SK-N-MC (cell line): ENCODE measurements around the gene LCA5.
A peak's percentile ranks its signal among the peaks of the same experiment; 100 is the strongest.

Experiments used
- DNase-seq: peaks from one replicate; pipeline ENCODE4 v3.0.0-alpha.2; 2011; ENCODE audit warnings: low read depth, low spot score
- H3K27ac ChIP-seq: fragments of 200-600 bp; sonication (generic); 2 replicates; pipeline ENCODE4 v1.5.1; 2016; ENCODE audit warnings: mixed run types
- H3K36me3 ChIP-seq: fragments of 200-600 bp; sonication (generic); 2 replicates; pipeline ENCODE4 v1.6.1; 2017; ENCODE audit warnings: antibody characterized with exemption, low read length, mixed read lengths; ENCODE audit not compliant: insufficient read depth
- H3K4me3 ChIP-seq: fragments of 200-600 bp; sonication (generic); 2 replicates; pipeline ENCODE4 v1.5.1; 2016
- H3K9ac ChIP-seq: fragments of 200-600 bp; sonication (generic); 2 replicates; pipeline ENCODE4 v1.8.0; 2017; ENCODE audit warnings: mixed run types, mixed read lengths; ENCODE audit not compliant: insufficient read length
- H3K9me3 ChIP-seq: fragments of 200-600 bp; sonication (generic); 2 replicates; pipeline ENCODE4 v1.6.1; 2017; ENCODE audit warnings: low read depth, mild to moderate bottlenecking, antibody characterized with exemption, low read length, moderate library complexity, mixed read lengths
- EZH2 ChIP-seq: fragments of 200-600 bp; sonication (generic); IDR thresholded peaks from one replicate; pipeline ENCODE4 v1.6.1; 2017; ENCODE audit warnings: antibody characterized with exemption
- FOXP2 ChIP-seq: optimal IDR thresholded peaks from 2 replicates; pipeline ENCODE3; 2011; ENCODE audit warnings: mild to moderate bottlenecking, moderate library complexity; ENCODE audit not compliant: insufficient read depth; ENCODE audit errors: extremely low read length, control extremely low read depth
- POLR2AphosphoS5 ChIP-seq: IDR thresholded peaks from 2 replicates; pipeline ENCODE4 v1.6.1; 2012; ENCODE audit warnings: mild to moderate bottlenecking, low read depth, low read length, borderline replicate concordance

Gene LCA5

DNA sequence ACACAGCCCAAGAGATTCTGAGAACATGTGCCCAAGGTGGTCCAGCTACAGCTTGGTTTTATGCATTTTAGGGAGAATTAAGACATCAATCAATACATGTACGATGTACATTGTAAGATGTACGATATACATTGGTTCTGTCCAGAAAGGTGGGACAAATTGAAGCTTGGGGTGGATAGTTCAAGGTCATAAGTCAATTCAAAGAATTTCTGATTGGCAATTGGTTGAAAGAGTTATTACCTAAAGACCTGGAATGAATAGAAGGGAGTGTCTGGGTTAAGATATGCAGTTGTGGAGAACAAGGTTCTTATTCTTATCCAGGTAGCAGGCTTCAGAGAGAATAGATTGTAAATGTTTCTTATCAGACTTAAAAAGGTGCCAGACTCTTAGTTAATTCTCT is 31.8 kb upstream of the LCA5 start:
- Histone ChIP-seq H3K27ac (no peak overlapping the region), H3K9me3 (no peaks in the 10 kb centered on the region), H3K36me3 (no peaks in the 10 kb centered on the region), H3K9ac (no peak overlapping the region), H3K4me3 (no peak overlapping the region)
- TF ChIP-seq EZH2 (no peak), POLR2AphosphoS5 (no peak), FOXP2 (no peak)
- no peak for DNase-seq

DNA sequence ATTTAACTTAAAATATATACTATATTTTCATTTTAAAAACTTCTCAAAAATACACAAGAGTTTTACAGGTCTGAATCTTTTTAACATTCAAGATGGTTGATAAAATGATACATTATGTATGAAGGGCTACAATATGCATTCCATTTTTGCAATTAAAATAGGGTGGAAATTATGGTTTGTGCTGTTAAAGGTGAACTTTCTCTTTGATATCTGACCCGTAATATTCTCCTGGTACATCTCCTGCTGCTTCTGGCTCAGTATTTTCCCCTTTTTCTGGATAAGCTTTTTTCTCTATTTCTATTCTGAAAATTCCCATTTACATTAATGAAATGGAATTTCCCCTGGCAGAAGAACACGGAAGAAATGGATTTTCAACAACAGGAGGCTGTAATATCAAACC is 27.4 kb upstream of the LCA5 start:
- no peak for DNase-seq
- H3K9me3 ChIP-seq: no peaks in the 10 kb centered on the region
- no peaks in the 10 kb centered on the region for H3K36me3 ChIP-seq
- H3K27ac ChIP-seq: peak overlapping the region; percentile 75; the same call in 1 of the 2 replicates
- no peak overlapping the region for H3K9ac ChIP-seq
- TF ChIP-seq POLR2AphosphoS5 (no peak), EZH2 (no peak)
- H3K4me3 ChIP-seq: no peak overlapping the region

DNA sequence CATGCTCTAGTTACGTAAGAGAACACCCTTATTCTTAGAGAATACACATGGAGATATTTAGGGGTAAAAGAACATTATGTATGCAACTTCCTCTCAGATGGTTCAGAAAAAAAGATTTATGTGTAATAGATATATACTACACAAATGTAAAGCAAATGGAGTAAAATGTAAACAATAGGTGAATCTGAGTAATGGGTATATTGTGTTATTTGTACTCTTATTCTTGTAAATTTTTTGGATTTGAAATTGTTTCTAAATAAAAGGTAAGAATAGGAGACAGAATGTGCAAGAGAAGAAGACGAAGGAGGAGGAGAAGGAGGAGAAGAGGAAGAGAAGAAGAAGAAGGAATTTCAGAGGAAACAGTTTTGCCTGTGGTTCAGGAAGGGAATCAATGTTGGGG is 22.5 kb upstream of the LCA5 start:
- Histone ChIP-seq H3K9me3 (no peaks in the 10 kb centered on the region), H3K36me3 (no peaks in the 10 kb centered on the region), H3K9ac (no peak overlapping the region), H3K27ac (no peak overlapping the region), H3K4me3 (no peak overlapping the region)
- DNase-seq: no peak
- TF ChIP-seq POLR2AphosphoS5 (no peak), EZH2 (no peak), FOXP2 (no peak)

DNA sequence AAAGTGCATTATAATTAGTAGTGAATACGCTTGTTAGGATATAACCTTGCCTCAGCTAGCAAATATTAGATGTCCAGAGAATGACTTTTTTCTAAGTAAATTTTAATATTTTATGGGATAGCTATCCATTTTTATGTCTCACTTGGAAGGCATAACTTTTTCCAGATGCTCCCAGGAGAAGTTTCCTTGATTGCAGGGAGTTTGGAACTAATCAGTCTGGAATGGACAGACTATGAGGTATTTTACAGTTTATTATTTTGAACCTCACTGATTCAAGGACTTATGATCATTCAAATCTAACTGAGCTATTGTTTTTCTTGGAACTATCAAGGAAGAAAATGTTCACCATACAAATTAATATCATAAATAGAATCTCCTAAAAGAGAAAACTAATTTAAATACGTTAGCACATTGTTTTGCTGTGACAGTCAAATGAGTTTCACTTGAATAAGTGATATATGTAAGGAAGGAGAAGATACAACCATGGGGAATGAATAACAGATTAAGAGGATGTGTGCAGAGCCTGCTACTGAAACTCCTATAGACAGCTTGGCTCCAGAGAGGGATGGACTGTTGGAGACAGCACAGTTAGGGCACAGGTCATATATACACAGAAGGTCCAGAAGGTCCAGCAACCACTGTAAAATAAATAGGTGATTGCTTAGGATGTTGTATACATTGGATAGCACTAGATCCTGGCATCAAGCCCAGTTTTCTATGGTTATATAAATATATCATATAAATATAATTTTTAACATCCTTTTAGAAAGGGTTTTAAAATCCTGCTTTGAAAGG is 20.6 kb upstream of the LCA5 start:
- Histone ChIP-seq H3K4me3 (no peak overlapping the region), H3K9ac (no peak overlapping the region), H3K27ac (peak overlapping the region; percentile 22), H3K36me3 (no peaks in the 10 kb centered on the region), H3K9me3 (no peaks in the 10 kb centered on the region)
- no peak for DNase-seq
- no peak for TF ChIP-seq POLR2AphosphoS5
- TF ChIP-seq EZH2: no peak
- no peak for TF ChIP-seq FOXP2

DNA sequence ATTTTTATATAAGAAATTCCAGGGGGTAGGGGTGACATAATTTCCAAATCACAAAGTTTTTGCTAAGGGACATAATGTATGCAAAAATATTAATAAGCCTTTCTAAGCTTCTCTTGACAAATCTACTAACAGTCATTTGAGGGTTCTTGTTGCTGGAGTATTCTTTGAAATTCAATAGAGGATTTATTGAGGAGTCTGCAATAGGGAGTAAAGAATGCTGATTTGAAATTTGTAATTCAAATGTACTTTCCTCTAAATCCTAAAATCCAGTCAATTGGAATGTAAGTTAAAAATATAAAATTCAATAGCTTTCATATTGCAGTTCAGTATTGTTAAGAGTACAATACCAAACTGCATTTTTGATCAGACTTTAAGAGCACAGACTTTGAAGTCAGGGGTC is 17.1 kb upstream of the LCA5 start:
- no peak overlapping the region for H3K9ac ChIP-seq
- peak overlapping the region; percentile 83 for H3K27ac ChIP-seq
- H3K9me3 ChIP-seq: no peaks in the 10 kb centered on the region
- TF ChIP-seq POLR2AphosphoS5: no peak
- no peak for TF ChIP-seq FOXP2
- TF ChIP-seq EZH2: no peak
- peak overlapping the region; percentile 17; the same call in 1 of the 2 replicates for H3K4me3 ChIP-seq
- no peak for DNase-seq
- H3K36me3 ChIP-seq: no peaks in the 10 kb centered on the region

DNA sequence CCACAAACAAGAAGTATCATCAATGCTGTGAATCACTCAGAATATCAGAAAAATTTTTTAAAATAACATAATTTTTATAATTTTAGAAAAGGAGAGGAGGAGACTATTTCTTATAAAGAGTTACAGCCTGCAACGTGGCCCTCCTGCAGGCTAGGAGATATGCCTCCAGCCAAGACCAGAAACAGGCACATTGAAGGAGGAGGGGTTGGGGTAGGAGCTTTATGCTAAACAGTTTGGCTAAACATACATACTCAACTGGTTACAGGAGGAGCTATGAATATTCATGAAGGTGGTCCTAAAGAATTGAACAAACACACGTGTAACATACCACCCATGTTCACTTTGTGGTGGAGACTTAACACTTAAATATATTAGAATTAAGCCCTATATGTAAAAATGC is 14.2 kb upstream of the LCA5 start:
- no peak for DNase-seq
- no peaks in the 10 kb centered on the region for H3K9me3 ChIP-seq
- TF ChIP-seq POLR2AphosphoS5 (no peak), EZH2 (no peak), FOXP2 (no peak)
- no peak overlapping the region for H3K9ac ChIP-seq
- H3K36me3 ChIP-seq: no peaks in the 10 kb centered on the region
- no peak overlapping the region for H3K27ac ChIP-seq
- no peak overlapping the region for H3K4me3 ChIP-seq

DNA sequence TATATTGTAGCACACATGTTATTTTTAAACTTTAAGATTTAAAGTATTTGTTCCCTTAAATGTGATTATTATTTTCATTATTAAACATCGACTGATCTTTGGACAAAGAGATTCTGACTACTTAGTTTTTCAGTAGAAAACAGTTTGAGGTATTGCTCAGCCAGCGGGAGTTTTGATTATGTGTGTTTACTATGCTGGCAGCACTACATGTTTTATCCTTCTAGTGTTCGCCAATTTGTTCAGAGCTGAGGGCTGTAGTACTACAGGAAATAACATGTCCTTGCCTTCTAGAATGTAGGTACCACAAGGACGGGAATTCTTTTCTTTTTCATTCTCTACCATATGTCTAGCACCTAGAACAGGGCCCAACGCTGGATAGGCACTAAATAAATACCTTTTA is 11.1 kb upstream of the LCA5 start:
- no peak overlapping the region for H3K27ac ChIP-seq
- no peaks in the 10 kb centered on the region for H3K36me3 ChIP-seq
- DNase-seq: no peak
- TF ChIP-seq FOXP2 (no peak), POLR2AphosphoS5 (no peak), EZH2 (no peak)
- H3K4me3 ChIP-seq: no peak overlapping the region
- H3K9ac ChIP-seq: no peak overlapping the region
- no peaks in the 10 kb centered on the region for H3K9me3 ChIP-seq

DNA sequence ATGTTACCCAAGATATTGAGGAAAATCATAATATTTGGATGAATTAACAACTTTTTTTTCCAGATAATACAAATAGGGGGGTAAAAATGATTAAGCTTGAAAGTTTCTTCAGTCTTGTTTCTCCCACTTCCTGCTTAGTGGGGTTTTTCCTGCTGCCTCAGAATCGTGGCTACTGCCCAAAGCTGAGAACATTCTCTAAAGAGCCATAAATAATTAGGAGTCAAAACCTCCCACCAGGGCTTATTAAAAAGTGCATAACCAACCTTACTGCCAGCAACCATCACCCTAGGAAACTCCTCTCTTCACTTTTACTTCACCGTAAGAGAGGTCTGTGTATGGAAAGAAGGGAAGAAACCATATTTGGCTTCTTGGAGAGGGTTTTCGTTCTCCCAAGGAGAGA is 9.0 kb upstream of the LCA5 start:
- Histone ChIP-seq H3K4me3 (peak overlapping the region; percentile 45; the same call in 1 of the 2 replicates), H3K9me3 (no peaks in the 10 kb centered on the region), H3K27ac (peak overlapping the region; percentile 82), H3K36me3 (no peaks in the 10 kb centered on the region), H3K9ac (peak overlapping the region; percentile 22)
- TF ChIP-seq POLR2AphosphoS5 (peak; percentile 18; the same call in 1 of the 2 replicates), FOXP2 (no peak)
- peak; percentile 61 for DNase-seq

DNA sequence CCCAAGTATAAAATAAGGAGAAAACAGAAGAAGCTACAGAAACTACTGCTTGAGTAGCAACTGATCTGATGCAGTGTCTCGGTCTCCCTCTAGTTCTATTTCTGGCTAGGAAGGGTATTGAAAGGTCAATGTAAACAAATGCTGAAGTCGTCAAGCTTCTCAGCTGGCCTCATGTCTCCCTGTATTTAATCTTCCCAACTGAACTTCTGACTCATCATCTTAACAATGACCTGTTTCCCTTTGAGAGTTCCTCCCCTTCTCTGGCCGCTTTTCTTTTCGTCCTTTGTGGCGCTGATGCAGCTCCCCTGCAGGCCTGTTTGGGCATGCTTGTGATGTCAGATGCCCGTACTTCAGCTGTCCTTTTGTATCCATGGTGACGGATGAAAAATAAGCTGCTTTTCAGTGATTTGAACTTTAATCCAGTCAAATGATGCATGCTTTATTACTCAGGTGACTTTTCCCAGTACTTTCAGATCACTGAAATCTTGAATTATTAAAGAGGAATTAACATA is 7.8 kb upstream of the LCA5 start:
- no peaks in the 10 kb centered on the region for H3K36me3 ChIP-seq
- H3K9me3 ChIP-seq: no peaks in the 10 kb centered on the region
- TF ChIP-seq POLR2AphosphoS5 (no peak), EZH2 (no peak), FOXP2 (no peak)
- H3K27ac ChIP-seq: no peak overlapping the region; the same call in 1 of the 2 replicates
- no peak overlapping the region for H3K9ac ChIP-seq
- H3K4me3 ChIP-seq: no peak overlapping the region
- DNase-seq: no peak
